HepG2 (cell line): ENCODE data around the gene USF1. TPM values are rescaled to one million over a fixed set of nuclear protein-coding genes. Genes with fewer than 3 reads are reported as not detected.

ENCODE experiments used
- CREM ChIP-seq, 2 experiments: sonication (generic) in 1 of 2; formaldehyde crosslinking in 1 of 2; IDR thresholded peaks; 2 replicates each; pipeline versions ENCODE4 v1.4.0 to v1.6.1; 2016 to 2020; ENCODE audit warnings: antibody characterized with exemption in 1 of 2, mild to moderate bottlenecking in 1 of 2, missing genetic modification reagents in 1 of 2
- FOXK1 ChIP-seq: sonication (generic); formaldehyde crosslinking; IDR thresholded peaks from 2 replicates; pipeline ENCODE4 v1.4.0; 2020; ENCODE audit warnings: low read depth, missing genetic modification reagents, borderline replicate concordance
- HNRNPK ChIP-seq: fragments of 200-400 bp; formaldehyde crosslinking; IDR thresholded peaks from 2 replicates; pipeline ENCODE4 v1.6.1; 2018; ENCODE audit warnings: low read length, low read depth, moderate library complexity, mild to moderate bottlenecking; ENCODE audit not compliant: poor library complexity, severe bottlenecking
- NFRKB ChIP-seq: fragments of 450-650 bp; IDR thresholded peaks from 2 replicates; pipeline ENCODE4 v1.6.1; 2017
- PAF1 ChIP-seq: IDR thresholded peaks from 2 replicates; pipeline ENCODE4 v1.6.1; 2016; ENCODE audit warnings: missing genetic modification reagents, missing compliant biosample characterization
- SOX5 ChIP-seq: IDR thresholded peaks from 2 replicates; pipeline ENCODE4 v1.6.1; 2016; ENCODE audit warnings: borderline replicate concordance
- ZNF383 ChIP-seq: sonication (generic); formaldehyde crosslinking; IDR thresholded peaks from 2 replicates; pipeline ENCODE4 v1.4.0; 2020; ENCODE audit warnings: missing genetic modification reagents, mild to moderate bottlenecking, borderline replicate concordance
- ZNF564 ChIP-seq: sonication (generic); formaldehyde crosslinking; IDR thresholded peaks from 2 replicates; pipeline ENCODE4 v1.8.1; 2023; ENCODE audit warnings: mild to moderate bottlenecking, missing genetic modification reagents
- ZNF841 ChIP-seq: sonication (generic); formaldehyde crosslinking; IDR thresholded peaks from 2 replicates; pipeline ENCODE4 v1.8.1; 2023; ENCODE audit warnings: missing genetic modification reagents, borderline replicate concordance
- polyA plus RNA-seq, 8 experiments: library from polyadenylated mRNA; depleted of rRNA in 3 of 8; stranded (reverse) in 7 of 8; unstranded in 1 of 8; fragments of >200 nt; fragmentation: Illumina TruSeq in 4 of 8; extraction: Trizol in 4 of 8; gene quantifications; 2 replicates each; pipeline versions ENCODE4 v1.2.1 to v1.2.3, GENCODE V29; 2011 to 2016; ENCODE audit warnings: low read depth in 4 of 8, missing spikeins in 1 of 8, mixed read lengths in 1 of 8; ENCODE audit not compliant: insufficient read depth in 1 of 8
- total RNA-seq, 5 experiments: library from RNA; depleted of rRNA; stranded (reverse); fragments of >200 nt; fragmentation: Illumina TruSeq; extraction: Trizol; gene quantifications; 2 replicates each; pipeline ENCODE4 v1.2.3, GENCODE V29; 2016; ENCODE audit warnings: low read depth in 1 of 5
- TF ChIP-seq, protein P1 (sequence below): sonication (generic); formaldehyde crosslinking; conservative IDR thresholded peaks from 2 replicates; pipeline ENCODE4 v1.4.0; 2020; ENCODE audit warnings: missing genetic modification reagents
- TF ChIP-seq, protein P2 (sequence below): sonication (generic); formaldehyde crosslinking; IDR thresholded peaks from 2 replicates; pipeline ENCODE4 v1.4.0; 2020; ENCODE audit warnings: low read depth, mild to moderate bottlenecking, missing genetic modification reagents
- TF ChIP-seq, protein P3 (sequence below): sonication (generic); formaldehyde crosslinking; IDR thresholded peaks from 2 replicates; pipeline ENCODE4 v1.4.0; 2020; ENCODE audit warnings: missing genetic modification reagents, borderline replicate concordance
- TF ChIP-seq, protein P4 (sequence below): sonication (generic); formaldehyde crosslinking; conservative IDR thresholded peaks from 2 replicates; pipeline ENCODE4 v1.8.0; 2022; ENCODE audit warnings: mild to moderate bottlenecking, moderate library complexity, missing genetic modification reagents
- TF ChIP-seq, protein P5 (sequence below): sonication (generic); formaldehyde crosslinking; IDR thresholded peaks from 2 replicates; pipeline ENCODE4 v1.4.0; 2020; ENCODE audit warnings: missing genetic modification reagents, borderline replicate concordance

The USF1 gene
- total and polyA plus RNA-seq, 2 of the 13 experiments (the other 11 are each of a cell fraction or from before 2014, with no cell fraction given), result 26.9 to 39.4 TPM

DNA sequence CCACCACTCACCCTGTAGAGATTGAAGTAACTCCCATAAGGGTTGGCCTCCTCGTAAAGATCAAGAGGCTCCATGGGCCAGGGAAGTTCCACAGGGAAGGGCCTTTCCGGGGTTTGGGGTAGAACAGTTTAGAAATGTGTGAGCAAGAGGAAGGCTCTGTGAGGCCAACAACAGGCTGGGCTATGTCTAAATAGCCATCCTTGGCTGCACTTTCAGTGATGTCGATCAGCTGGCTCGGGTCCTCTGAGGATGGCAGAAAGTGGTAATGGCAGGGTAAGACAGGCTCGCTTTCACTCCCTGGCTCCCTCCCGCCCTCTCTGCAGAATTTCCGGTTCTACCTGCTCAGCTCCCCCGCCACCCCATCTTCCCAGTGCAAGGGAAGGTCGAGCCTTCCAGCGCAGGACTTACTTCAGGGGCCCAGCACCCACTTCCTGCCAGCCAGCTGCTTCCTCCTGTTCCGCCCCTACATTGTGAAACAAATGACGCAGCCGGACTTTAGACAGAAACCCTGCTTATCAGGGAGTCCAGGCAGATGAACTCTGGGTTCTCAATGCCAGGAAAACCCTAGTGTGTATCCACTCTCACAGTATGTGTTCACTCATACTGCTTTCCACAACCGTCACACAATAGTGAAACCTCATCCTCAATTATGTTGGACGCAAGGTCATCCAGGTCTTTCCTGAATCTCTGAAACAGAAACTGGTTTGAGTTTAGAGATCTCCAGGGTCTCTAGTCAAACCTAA lies 32.1 kb downstream of the USF1 start (continued):
- TF ChIP-seq CREM (IDR thresholded peaks at IDR 0.05) (peak; percentile 90), CREM (CRISPR knock-in tag; IDR thresholded peaks at IDR 0.05) (no peak), FOXK1 (0 out of 2 replicates have a peak, but pooled peaks have one; percentile 65), ZNF383 (CRISPR knock-in tag) (peak; percentile 85; the same call in 1 of the 2 replicates), SOX5 (CRISPR knock-in tag) (peak; percentile 95), ZNF841 (no peak), NFRKB (no peak), PAF1 (CRISPR knock-in tag) (no peak), ZNF564 (peak; percentile 54), HNRNPK (no peak)
- TF ChIP-seq, protein P1, sequence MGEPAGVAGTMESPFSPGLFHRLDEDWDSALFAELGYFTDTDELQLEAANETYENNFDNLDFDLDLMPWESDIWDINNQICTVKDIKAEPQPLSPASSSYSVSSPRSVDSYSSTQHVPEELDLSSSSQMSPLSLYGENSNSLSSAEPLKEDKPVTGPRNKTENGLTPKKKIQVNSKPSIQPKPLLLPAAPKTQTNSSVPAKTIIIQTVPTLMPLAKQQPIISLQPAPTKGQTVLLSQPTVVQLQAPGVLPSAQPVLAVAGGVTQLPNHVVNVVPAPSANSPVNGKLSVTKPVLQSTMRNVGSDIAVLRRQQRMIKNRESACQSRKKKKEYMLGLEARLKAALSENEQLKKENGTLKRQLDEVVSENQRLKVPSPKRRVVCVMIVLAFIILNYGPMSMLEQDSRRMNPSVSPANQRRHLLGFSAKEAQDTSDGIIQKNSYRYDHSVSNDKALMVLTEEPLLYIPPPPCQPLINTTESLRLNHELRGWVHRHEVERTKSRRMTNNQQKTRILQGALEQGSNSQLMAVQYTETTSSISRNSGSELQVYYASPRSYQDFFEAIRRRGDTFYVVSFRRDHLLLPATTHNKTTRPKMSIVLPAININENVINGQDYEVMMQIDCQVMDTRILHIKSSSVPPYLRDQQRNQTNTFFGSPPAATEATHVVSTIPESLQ (CRISPR knock-in tag), result 0 out of 2 replicates have a peak, but pooled peaks have one; percentile 46
- TF ChIP-seq, protein P2, sequence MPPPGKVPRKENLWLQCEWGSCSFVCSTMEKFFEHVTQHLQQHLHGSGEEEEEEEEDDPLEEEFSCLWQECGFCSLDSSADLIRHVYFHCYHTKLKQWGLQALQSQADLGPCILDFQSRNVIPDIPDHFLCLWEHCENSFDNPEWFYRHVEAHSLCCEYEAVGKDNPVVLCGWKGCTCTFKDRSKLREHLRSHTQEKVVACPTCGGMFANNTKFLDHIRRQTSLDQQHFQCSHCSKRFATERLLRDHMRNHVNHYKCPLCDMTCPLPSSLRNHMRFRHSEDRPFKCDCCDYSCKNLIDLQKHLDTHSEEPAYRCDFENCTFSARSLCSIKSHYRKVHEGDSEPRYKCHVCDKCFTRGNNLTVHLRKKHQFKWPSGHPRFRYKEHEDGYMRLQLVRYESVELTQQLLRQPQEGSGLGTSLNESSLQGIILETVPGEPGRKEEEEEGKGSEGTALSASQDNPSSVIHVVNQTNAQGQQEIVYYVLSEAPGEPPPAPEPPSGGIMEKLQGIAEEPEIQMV (CRISPR knock-in tag), result 0 out of 2 replicates have a peak, but pooled peaks have one; percentile 40
- TF ChIP-seq, protein P3, sequence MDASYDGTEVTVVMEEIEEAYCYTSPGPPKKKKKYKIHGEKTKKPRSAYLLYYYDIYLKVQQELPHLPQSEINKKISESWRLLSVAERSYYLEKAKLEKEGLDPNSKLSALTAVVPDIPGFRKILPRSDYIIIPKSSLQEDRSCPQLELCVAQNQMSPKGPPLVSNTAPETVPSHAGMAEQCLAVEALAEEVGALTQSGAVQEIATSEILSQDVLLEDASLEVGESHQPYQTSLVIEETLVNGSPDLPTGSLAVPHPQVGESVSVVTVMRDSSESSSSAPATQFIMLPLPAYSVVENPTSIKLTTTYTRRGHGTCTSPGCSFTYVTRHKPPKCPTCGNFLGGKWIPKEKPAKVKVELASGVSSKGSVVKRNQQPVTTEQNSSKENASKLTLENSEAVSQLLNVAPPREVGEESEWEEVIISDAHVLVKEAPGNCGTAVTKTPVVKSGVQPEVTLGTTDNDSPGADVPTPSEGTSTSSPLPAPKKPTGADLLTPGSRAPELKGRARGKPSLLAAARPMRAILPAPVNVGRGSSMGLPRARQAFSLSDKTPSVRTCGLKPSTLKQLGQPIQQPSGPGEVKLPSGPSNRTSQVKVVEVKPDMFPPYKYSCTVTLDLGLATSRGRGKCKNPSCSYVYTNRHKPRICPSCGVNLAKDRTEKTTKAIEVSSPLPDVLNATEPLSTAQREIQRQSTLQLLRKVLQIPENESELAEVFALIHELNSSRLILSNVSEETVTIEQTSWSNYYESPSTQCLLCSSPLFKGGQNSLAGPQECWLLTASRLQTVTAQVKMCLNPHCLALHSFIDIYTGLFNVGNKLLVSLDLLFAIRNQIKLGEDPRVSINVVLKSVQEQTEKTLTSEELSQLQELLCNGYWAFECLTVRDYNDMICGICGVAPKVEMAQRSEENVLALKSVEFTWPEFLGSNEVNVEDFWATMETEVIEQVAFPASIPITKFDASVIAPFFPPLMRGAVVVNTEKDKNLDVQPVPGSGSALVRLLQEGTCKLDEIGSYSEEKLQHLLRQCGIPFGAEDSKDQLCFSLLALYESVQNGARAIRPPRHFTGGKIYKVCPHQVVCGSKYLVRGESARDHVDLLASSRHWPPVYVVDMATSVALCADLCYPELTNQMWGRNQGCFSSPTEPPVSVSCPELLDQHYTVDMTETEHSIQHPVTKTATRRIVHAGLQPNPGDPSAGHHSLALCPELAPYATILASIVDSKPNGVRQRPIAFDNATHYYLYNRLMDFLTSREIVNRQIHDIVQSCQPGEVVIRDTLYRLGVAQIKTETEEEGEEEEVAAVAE, result peak; percentile 76
- TF ChIP-seq, protein P4, sequence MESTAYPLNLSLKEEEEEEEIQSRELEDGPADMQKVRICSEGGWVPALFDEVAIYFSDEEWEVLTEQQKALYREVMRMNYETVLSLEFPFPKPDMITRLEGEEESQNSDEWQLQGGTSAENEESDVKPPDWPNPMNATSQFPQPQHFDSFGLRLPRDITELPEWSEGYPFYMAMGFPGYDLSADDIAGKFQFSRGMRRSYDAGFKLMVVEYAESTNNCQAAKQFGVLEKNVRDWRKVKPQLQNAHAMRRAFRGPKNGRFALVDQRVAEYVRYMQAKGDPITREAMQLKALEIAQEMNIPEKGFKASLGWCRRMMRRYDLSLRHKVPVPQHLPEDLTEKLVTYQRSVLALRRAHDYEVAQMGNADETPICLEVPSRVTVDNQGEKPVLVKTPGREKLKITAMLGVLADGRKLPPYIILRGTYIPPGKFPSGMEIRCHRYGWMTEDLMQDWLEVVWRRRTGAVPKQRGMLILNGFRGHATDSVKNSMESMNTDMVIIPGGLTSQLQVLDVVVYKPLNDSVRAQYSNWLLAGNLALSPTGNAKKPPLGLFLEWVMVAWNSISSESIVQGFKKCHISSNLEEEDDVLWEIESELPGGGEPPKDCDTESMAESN (CRISPR knock-in tag), result peak; percentile 94
- TF ChIP-seq, protein P5, sequence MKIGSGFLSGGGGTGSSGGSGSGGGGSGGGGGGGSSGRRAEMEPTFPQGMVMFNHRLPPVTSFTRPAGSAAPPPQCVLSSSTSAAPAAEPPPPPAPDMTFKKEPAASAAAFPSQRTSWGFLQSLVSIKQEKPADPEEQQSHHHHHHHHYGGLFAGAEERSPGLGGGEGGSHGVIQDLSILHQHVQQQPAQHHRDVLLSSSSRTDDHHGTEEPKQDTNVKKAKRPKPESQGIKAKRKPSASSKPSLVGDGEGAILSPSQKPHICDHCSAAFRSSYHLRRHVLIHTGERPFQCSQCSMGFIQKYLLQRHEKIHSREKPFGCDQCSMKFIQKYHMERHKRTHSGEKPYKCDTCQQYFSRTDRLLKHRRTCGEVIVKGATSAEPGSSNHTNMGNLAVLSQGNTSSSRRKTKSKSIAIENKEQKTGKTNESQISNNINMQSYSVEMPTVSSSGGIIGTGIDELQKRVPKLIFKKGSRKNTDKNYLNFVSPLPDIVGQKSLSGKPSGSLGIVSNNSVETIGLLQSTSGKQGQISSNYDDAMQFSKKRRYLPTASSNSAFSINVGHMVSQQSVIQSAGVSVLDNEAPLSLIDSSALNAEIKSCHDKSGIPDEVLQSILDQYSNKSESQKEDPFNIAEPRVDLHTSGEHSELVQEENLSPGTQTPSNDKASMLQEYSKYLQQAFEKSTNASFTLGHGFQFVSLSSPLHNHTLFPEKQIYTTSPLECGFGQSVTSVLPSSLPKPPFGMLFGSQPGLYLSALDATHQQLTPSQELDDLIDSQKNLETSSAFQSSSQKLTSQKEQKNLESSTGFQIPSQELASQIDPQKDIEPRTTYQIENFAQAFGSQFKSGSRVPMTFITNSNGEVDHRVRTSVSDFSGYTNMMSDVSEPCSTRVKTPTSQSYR, result peak; percentile 87
